GM21528 (cell line): ENCODE measurements around the gene SLC45A1.

Experiments used
- ATAC-seq: cut with Tn5 transposase; IDR thresholded peaks from one replicate; pipeline ENCODE4 v1.9.1; 2021; ENCODE audit warnings: mild to moderate bottlenecking, moderate library complexity; ENCODE audit not compliant: unreplicated experiment, low FRiP score

SLC45A1 gene

GRCh38 chr1:8334106-8334851 lies 16.4 kb downstream of the SLC45A1 start:
- no peak for ATAC-seq

GRCh38 chr1:8335246-8335645 lies 17.3 kb downstream of the SLC45A1 start:
- ATAC-seq = no peak

GRCh38 chr1:8337776-8338525 lies 20.0 kb downstream of the SLC45A1 start:
- ATAC-seq = no peak

GRCh38 chr1:8338526-8339202 lies 20.8 kb downstream of the SLC45A1 start:
- ATAC-seq = no peak

GRCh38 chr1:8339203-8339600 lies 21.3 kb downstream of the SLC45A1 start:
- no peak for ATAC-seq

GRCh38 chr1:8340448-8340847 lies 22.5 kb downstream of the SLC45A1 start:
- ATAC-seq = no peak

GRCh38 chr1:8342325-8342724 lies 24.4 kb downstream of the SLC45A1 start:
- no peak for ATAC-seq

- ATAC-seq = no peak
Observed at GRCh38 chr1:8343044-8343443, 25.1 kb downstream of the SLC45A1 start.

- ATAC-seq = no peak
Observed at GRCh38 chr1:8343464-8344001, 25.6 kb downstream of the SLC45A1 start.

GRCh38 chr1:8344893-8345507 lies 27.1 kb downstream of the SLC45A1 start:
- no peak for ATAC-seq

GRCh38 chr1:8345621-8346415 lies 27.9 kb downstream of the SLC45A1 start:
- ATAC-seq = no peak

- no peak for ATAC-seq
Observed at GRCh38 chr1:8347635-8348034, 29.7 kb downstream of the SLC45A1 start.

GRCh38 chr1:8348047-8348776 lies 30.3 kb downstream of the SLC45A1 start:
- no peak for ATAC-seq

- ATAC-seq = no peak
Observed at GRCh38 chr1:8348777-8349472, 31.0 kb downstream of the SLC45A1 start.

GRCh38 chr1:8349473-8349865 lies 31.6 kb downstream of the SLC45A1 start:
- no peak for ATAC-seq

- ATAC-seq = no peak
Observed at GRCh38 chr1:8349961-8350360, 32.0 kb downstream of the SLC45A1 start.

GRCh38 chr1:8350914-8351684 lies 33.2 kb downstream of the SLC45A1 start:
- ATAC-seq = no peak
